ENCODE measurements around the gene FKBP8. TPM values are rescaled to one million over a fixed set of nuclear protein-coding genes. Genes with fewer than 3 reads are reported as not detected.

FKBP8 gene
- total RNA-seq, 1 experiment from 2014 or later: 135 TPM

DNA sequence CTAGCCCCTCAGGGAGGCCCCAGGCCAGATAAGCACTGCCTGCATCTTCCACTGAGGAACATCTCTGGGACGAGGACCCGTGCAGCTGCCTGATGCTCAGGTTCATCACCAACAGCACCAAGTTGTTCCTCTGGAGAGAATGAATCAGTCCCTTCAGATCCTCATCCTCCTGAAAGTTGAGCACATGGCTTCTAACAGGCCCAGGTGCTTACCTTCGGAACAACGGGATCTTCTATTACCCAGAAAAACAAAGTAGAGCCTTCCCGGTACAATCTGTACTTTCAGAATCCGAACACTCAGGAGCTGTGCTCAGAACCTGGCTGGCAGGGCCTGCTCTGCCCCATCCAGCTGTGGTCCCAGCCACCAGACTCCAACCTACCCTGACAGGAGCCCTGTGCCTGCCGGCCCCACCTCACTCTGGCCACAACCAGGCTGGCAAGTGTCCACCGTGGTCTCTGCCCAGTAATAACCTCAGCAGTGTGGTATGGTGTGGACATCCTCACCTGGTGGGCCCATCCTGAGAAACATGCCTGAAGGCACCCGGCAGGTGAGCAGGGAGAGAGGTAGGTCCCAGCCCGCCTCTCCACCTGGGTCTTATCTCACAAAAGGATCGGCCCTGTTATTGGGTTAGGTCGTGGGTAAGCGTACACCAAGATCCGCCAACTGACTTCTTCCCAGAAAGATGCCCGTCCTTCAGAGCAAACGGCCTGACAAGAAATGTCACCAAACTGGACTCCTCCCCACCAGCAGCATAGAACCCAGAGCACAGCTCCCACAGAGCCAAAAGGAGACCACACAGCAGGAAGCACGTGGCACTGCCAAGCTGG, 55.6 kb downstream of the FKBP8 start:
- DNase-seq (ENCODE audit: low read depth): no peak

- DNase-seq (ENCODE audit: low read depth): no peak
Observed at GRCh38 chr19:18486746-18487145, 56.6 kb downstream of the FKBP8 start.

- DNase-seq (ENCODE audit: low read depth): no peak
Observed at GRCh38 chr19:18484992-18485391, 58.4 kb downstream of the FKBP8 start.

GRCh38 chr19:18483119-18483890, 60.1 kb downstream of the FKBP8 start:
- no peak for DNase-seq (ENCODE audit: low read depth)

Other genes starting within 250 kb of the FKBP8 start
- 456 and 535 TPM in 2 replicates for gene LSM4, start 220.5 kb downstream of the FKBP8 start, total RNA-seq (2014; rRNA removed; shearing (Covaris generic))
- 9.1 and 20.9 TPM in 2 replicates for gene PGPEP1, start 203.0 kb downstream of the FKBP8 start, total RNA-seq (2014; rRNA removed; shearing (Covaris generic))
- 97.3 and 120 TPM in 2 replicates for gene GDF15, start 157.4 kb downstream of the FKBP8 start, total RNA-seq (2014; rRNA removed; shearing (Covaris generic))
- gene LRRC25, start 146.0 kb downstream of the FKBP8 start, total RNA-seq (2014; rRNA removed; shearing (Covaris generic)): not detected in 2 replicates
- 108 and 118 TPM in 2 replicates for gene SSBP4, start 124.2 kb downstream of the FKBP8 start, total RNA-seq (2014; rRNA removed; shearing (Covaris generic))
- gene ISYNA1, start 105.4 kb downstream of the FKBP8 start, total RNA-seq (2014; rRNA removed; shearing (Covaris generic)): 1.3 and 2.1 TPM in 2 replicates
- 13.1 and 14.6 TPM in 2 replicates for gene ELL, start 21.5 kb downstream of the FKBP8 start, total RNA-seq (2014; rRNA removed; shearing (Covaris generic))
- gene KXD1, start 14.3 kb upstream of the FKBP8 start, total RNA-seq (2014; rRNA removed; shearing (Covaris generic)): 163 and 195 TPM in 2 replicates
- gene UBA52, start 28.3 kb upstream of the FKBP8 start, total RNA-seq (2014; rRNA removed; shearing (Covaris generic)): 1,475 and 1,684 TPM in 2 replicates
- 70.9 and 99.1 TPM in 2 replicates for gene REX1BD, start 45.2 kb upstream of the FKBP8 start, total RNA-seq (2014; rRNA removed; shearing (Covaris generic))
- gene CRLF1, start 63.2 kb upstream of the FKBP8 start, total RNA-seq (2014; rRNA removed; shearing (Covaris generic)): 1.1 and 1.3 TPM in 2 replicates
- gene TMEM59L, start 69.3 kb upstream of the FKBP8 start, total RNA-seq (2014; rRNA removed; shearing (Covaris generic)): 0.61 and 1.1 TPM in 2 replicates
- 2.8 and 5.7 TPM in 2 replicates for gene KLHL26, start 93.5 kb upstream of the FKBP8 start, total RNA-seq (2014; rRNA removed; shearing (Covaris generic))
- 2.8 and 3.0 TPM in 2 replicates for gene CRTC1, start 140.1 kb upstream of the FKBP8 start, total RNA-seq (2014; rRNA removed; shearing (Covaris generic))
- gene COMP, start 247.7 kb upstream of the FKBP8 start, total RNA-seq (2014; rRNA removed; shearing (Covaris generic)): not detected in 2 replicates

All from HT1080 (cell line).